Measurements from ENCODE around the gene KRT6B. TPM values are rescaled to one million over a fixed set of nuclear protein-coding genes. Genes with fewer than 3 reads are reported as not detected.

The KRT6B gene
- total RNA-seq, 6 donors from 2014 or later = 0.17 TPM; not detected in 5

DNA sequence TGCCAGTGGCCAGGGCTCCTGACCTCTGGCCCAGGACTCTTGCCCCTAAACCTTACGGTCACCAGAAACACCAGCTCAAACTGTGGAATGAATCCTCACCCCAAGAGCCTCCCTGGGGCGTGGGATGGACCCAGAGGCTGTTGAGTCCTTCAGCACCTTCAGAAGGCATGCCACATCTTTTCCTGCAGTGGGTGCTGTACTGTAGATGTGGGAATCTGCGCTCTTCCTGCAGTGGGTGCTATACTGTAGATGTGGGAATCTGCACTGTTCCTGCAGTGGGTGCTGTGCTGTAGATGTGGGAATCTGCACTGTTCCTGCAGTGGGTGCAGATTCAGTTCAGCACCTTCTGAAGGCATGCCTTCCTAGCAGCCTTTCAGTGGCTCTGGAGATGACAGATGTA is 47.0 kb downstream of the KRT6B start:
- no peaks in the 10 kb centered on the region for H3K36me3 ChIP-seq
- no peaks in the 10 kb centered on the region for H3K4me1 ChIP-seq
- 75 to 89% methylated on average over 1 to 3 of the region's 3 CpGs for WGBS, 2 donors
- H3K9me3 ChIP-seq = no peaks in the 10 kb centered on the region
- no peaks in the 10 kb centered on the region for H3K27me3 ChIP-seq
- H3K4me3 ChIP-seq = no peak overlapping the region
- ATAC-seq (ENCODE audit: low FRiP score in 2 of 2) (no peak), DNase-seq (no peak)
- no peak overlapping the region for H3K27ac ChIP-seq
- no peak for TF ChIP-seq POLR2A (IDR thresholded peaks at IDR 0.05)
- TF ChIP-seq, protein P1, sequence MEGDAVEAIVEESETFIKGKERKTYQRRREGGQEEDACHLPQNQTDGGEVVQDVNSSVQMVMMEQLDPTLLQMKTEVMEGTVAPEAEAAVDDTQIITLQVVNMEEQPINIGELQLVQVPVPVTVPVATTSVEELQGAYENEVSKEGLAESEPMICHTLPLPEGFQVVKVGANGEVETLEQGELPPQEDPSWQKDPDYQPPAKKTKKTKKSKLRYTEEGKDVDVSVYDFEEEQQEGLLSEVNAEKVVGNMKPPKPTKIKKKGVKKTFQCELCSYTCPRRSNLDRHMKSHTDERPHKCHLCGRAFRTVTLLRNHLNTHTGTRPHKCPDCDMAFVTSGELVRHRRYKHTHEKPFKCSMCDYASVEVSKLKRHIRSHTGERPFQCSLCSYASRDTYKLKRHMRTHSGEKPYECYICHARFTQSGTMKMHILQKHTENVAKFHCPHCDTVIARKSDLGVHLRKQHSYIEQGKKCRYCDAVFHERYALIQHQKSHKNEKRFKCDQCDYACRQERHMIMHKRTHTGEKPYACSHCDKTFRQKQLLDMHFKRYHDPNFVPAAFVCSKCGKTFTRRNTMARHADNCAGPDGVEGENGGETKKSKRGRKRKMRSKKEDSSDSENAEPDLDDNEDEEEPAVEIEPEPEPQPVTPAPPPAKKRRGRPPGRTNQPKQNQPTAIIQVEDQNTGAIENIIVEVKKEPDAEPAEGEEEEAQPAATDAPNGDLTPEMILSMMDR (IDR thresholded peaks at IDR 0.05) = no peak
- no peak for TF ChIP-seq POLR2AphosphoS5 (IDR thresholded peaks at IDR 0.05)
- TF ChIP-seq EP300 (IDR thresholded peaks at IDR 0.05) = no peak

GRCh38 chr12:52403561-52403960 is 48.4 kb downstream of the KRT6B start:
- no peaks in the 10 kb centered on the region for H3K4me1 ChIP-seq
- no peak overlapping the region for H3K4me3 ChIP-seq
- no peak for DNase-seq
- ATAC-seq (ENCODE audit: low FRiP score in 2 of 2) = no peak
- H3K36me3 ChIP-seq = no peaks in the 10 kb centered on the region
- H3K27ac ChIP-seq = no peak overlapping the region
- WGBS, 2 donors = 87 to 88% methylated on average over 4 to 9 of the region's 9 CpGs
- no peaks in the 10 kb centered on the region for H3K9me3 ChIP-seq
- TF ChIP-seq, protein P1 (IDR thresholded peaks at IDR 0.05) = no peak
- no peak for TF ChIP-seq POLR2AphosphoS5 (IDR thresholded peaks at IDR 0.05)
- no peak for TF ChIP-seq EP300 (IDR thresholded peaks at IDR 0.05)
- TF ChIP-seq POLR2A (IDR thresholded peaks at IDR 0.05) = no peak
- H3K27me3 ChIP-seq = no peaks in the 10 kb centered on the region

DNA sequence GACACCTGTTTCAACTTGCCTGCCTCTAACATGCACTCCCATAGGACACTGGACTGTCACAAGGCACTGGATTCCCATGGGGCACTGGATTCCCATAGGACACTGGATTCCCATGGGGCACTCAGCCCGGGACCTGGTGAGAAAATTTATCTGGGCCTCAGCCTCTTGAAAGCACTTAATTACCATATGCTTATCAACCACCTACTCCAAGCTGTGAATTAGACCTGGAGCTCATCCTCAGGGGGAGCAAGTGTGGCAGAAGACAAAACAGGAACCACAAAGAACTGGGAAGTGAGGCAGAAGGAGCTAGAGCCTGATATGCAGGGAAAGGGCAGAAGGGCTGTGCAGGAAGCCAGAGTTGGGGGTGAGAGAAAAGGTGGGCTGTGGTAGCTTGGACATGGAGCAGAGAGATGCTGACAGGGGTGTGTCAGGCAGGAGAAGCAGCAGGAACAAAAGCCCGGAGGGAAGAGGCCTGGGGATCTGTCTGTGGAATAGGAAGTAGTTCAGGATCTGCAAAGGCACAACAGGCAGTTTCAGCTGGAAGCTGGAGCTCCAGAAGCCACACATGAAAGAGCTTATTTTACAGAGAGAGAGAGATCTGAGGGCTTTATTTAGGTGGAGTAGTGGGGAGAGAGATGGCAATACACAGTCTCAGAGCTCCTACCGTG is 48.9 kb downstream of the KRT6B start:
- H3K4me3 ChIP-seq = no peak overlapping the region
- no peaks in the 10 kb centered on the region for H3K9me3 ChIP-seq
- TF ChIP-seq, protein P1 (IDR thresholded peaks at IDR 0.05) = no peak
- TF ChIP-seq POLR2AphosphoS5 (IDR thresholded peaks at IDR 0.05) = no peak
- no peak for TF ChIP-seq POLR2A (IDR thresholded peaks at IDR 0.05)
- no peak for TF ChIP-seq EP300 (IDR thresholded peaks at IDR 0.05)
- no peaks in the 10 kb centered on the region for H3K27me3 ChIP-seq
- no peak for DNase-seq
- H3K27ac ChIP-seq = no peak overlapping the region
- WGBS, 2 donors = 52 to 60% methylated on average over 3 of the region's 3 CpGs
- ATAC-seq (ENCODE audit: low FRiP score in 2 of 2) = no peak
- H3K4me1 ChIP-seq = no peaks in the 10 kb centered on the region
- H3K36me3 ChIP-seq = no peaks in the 10 kb centered on the region

DNA sequence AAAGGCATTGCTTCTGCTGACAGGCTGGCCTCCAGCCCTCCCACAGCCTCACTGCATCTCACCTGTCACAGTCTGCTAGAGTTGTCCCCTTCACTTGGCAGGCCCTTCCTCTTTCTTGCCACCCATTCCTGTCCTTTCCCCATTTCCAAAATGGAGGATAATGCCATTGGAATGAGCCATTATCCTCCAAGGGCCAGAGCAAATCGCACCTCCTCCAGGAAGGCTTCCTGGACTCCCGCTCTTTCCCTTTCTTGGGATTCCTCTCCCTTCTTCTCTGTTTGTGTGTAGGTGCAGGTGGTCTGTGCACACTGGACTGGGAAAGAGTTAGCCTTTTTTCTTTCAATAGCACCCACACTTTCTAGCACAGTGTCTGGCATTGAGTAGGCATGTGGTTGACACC is 49.6 kb downstream of the KRT6B start:
- Histone ChIP-seq H3K27me3 (no peaks in the 10 kb centered on the region), H3K27ac (no peak overlapping the region), H3K4me1 (no peaks in the 10 kb centered on the region), H3K36me3 (no peaks in the 10 kb centered on the region), H3K4me3 (no peak overlapping the region), H3K9me3 (no peaks in the 10 kb centered on the region)
- TF ChIP-seq EP300 (IDR thresholded peaks at IDR 0.05) (no peak), POLR2AphosphoS5 (IDR thresholded peaks at IDR 0.05) (no peak), POLR2A (IDR thresholded peaks at IDR 0.05) (no peak)
- TF ChIP-seq, protein P1 (IDR thresholded peaks at IDR 0.05) = no peak
- ATAC-seq (ENCODE audit: low FRiP score in 2 of 2) (no peak), DNase-seq (no peak)
- WGBS, 2 donors = 91 to 94% methylated on average over 2 of the region's 2 CpGs

DNA sequence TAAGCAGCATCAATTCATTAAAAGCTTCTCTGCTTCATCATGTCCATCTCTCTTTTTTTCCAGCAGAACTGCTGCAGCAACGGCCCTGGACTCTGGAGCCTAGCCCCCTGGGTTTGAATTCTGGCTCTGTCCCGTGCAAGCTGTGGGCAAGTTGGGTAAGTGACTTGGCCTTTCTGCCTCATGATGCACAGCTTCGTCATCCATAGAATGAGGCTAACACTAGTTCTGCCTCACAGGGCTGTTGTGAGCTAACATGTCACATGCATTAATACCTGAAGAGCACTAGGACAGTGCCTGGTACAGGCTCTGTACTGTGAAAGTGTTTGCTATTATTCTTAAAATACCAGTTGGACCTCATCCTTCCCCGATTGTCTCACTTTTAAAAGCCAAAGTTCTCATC is 50.0 kb downstream of the KRT6B start:
- no peaks in the 10 kb centered on the region for H3K4me1 ChIP-seq
- H3K9me3 ChIP-seq = no peaks in the 10 kb centered on the region
- no peak for DNase-seq
- 80 to 81% methylated on average over 4 of the region's 4 CpGs for WGBS, 2 donors
- TF ChIP-seq, protein P1 (IDR thresholded peaks at IDR 0.05) = no peak
- TF ChIP-seq EP300 (IDR thresholded peaks at IDR 0.05) = no peak
- no peak for TF ChIP-seq POLR2AphosphoS5 (IDR thresholded peaks at IDR 0.05)
- no peak for TF ChIP-seq POLR2A (IDR thresholded peaks at IDR 0.05)
- no peak overlapping the region for H3K4me3 ChIP-seq
- no peak overlapping the region for H3K27ac ChIP-seq
- ATAC-seq (ENCODE audit: low FRiP score in 2 of 2) = no peak
- no peaks in the 10 kb centered on the region for H3K27me3 ChIP-seq
- H3K36me3 ChIP-seq = no peaks in the 10 kb centered on the region
